HG03442 (cell line): ENCODE data around the gene GPS1.
A peak's percentile ranks its signal among the peaks of the same experiment; 100 is the strongest.
"Not testable (repeated sequence)": the region's sequence is repeated elsewhere in the genome, so short reads cannot be mapped to it uniquely, and the experiment has no call there.

Experiments used
- ATAC-seq: cut with Tn5 transposase; IDR thresholded peaks from one replicate; pipeline ENCODE4 v1.9.1; 2021; ENCODE audit warnings: mild to moderate bottlenecking, moderate library complexity; ENCODE audit not compliant: unreplicated experiment

The GPS1 gene

DNA sequence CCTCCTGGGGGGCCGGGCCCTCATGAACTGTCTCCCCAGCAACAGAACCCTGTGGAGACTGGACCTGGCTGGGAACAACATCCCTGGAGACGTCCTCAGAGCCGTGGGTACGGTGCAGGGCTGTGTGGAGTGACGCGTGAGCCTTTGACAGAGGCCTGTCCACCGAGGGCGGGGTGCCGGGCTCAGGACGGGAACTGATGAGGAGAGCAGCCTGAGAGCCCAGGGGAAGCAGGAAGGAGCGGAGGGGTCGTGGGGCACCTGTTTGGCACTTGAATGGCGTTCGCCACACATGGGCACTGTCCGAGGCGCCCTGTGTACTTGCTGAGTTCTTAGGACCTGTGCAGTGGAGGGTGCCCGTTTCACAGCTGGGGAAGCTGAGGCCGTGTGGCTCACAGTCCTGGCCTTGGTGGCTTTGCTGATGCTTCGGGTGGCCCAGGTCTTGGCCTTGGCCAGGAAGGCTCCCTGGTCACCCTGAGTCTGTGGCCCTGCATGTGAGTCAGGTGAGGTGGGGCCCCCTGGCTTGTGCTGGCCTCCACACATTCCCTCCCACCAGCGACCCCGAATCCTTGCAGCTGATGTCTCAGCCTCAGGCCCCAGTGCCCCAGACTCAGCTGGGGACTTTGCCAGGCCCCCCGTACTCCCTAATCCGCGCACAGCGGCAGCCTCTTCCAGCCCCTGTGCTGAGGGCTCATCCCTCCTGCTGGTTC is 26.1 kb upstream of the GPS1 start:
- no peak for ATAC-seq

DNA sequence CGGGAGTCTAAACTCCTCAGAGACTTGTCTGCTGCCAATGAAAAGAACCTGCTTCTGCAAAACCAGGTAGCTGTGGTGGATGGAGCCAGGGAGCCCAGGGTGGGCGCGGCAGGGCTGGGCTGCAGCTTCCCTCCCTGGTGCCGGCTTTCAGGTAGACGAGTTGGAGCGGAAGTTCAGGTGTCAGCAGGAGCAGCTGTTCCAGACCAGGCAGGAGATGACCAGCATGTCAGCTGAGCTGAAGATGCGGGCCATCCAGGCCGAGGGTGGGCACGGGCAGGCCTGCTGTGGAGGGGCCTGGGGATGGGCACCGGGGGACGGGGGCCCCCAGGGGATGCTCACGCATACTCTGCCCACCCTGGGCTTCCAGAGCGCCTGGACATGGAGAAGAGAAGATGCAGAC is 23.5 kb upstream of the GPS1 start:
- no peak for ATAC-seq

DNA sequence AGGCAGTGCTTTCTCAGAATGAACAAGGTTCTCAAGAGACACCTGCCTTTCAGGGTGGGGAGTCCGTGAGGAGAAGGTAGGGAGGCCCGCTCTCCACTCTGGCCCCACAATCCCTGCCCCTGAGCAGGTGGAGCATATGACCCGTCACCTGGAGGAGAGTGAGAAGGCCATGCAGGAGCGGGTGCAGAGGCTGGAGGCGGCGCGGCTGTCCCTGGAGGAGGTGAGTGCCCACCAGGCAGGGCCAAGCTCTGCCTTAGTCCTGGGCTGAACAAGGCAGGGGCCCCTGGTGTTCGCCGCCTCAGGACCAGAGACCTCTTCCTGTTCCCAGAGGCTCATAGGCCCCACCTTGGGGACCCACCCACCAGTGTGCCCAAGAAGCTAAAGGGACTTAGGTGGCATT is 22.7 kb upstream of the GPS1 start:
- ATAC-seq = no peak

DNA sequence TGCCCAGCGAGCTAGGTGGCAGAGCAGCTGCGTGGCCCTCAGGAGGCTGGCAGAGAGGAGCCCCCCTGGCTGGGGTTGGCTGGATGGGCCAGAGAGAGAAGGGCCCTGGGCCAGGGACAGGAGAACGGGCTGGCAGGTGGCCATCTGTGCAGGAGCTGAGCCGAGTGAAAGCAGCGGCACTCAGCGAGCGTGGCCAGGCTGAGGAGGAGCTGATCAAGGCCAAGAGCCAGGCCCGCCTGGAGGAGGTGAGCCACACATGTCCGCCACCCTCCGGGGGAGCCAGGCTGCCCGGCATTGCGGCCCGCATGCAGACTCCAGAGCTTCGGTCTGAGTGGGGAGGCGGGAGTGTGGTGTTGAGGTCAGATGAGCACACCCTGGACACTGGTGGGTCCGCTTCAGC is 22.3 kb upstream of the GPS1 start:
- ATAC-seq = no peak

DNA sequence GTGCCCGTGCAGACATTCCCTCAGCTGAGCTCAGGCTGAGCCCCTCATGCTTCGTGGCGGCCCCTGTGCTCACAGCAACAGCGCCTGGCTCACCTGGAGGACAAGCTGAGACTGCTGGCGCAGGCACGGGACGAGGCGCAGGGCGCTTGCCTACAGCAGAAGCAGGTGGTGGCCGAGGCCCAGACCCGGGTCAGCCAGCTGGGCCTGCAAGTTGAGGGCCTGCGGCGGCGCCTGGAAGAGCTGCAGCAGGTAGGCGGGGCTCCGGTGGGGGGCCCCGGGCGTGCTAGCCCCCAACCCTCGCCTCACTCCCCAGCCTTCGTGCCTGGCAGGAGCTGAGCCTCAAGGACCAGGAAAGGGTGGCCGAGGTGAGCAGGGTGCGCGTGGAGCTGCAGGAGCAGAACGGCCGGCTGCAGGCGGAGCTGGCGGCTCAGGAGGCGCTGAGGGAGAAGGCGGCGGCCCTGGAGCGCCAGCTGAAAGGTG is 21.7 kb upstream of the GPS1 start:
- no peak for ATAC-seq

DNA sequence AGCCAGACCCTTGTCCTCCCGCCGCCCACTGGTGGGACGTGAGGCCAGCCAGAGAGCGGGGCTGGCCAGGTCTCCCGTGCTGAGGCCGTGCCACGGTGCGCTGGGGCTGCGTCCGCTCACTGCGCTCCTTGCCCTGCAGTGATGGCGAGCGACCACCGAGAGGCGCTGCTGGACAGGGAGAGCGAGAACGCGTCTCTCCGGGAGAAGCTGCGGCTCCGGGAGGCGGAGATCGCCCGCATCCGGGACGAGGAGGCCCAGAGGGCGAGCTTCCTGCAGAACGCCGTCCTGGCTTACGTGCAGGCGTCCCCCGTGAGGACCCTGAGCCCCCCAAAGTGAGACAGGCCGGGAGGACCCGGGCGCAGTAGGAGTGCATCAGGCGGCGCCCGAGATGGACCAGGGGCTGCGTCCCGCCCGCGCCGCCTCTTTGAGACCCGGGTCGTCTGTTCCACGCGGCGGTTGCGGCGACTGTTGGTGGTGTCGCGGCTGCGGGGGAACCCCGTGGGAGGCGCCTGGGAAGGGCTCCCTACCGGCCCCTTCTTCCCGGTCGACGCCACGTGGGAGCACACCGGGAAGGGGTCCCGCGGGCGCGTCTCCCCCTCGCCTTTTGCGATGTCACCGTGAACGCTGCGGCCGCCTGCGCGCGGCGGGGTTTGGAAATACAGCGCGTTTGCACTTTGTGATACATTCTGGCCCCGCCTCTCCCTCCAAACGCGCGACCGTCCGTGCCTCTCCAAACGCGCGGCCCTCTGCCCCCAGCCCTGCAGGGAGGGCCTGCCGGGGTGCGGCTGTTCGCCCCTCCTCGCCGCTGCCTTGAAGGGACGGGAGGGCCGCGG is 21.0 kb upstream of the GPS1 start:
- ATAC-seq = peak; percentile 39

DNA sequence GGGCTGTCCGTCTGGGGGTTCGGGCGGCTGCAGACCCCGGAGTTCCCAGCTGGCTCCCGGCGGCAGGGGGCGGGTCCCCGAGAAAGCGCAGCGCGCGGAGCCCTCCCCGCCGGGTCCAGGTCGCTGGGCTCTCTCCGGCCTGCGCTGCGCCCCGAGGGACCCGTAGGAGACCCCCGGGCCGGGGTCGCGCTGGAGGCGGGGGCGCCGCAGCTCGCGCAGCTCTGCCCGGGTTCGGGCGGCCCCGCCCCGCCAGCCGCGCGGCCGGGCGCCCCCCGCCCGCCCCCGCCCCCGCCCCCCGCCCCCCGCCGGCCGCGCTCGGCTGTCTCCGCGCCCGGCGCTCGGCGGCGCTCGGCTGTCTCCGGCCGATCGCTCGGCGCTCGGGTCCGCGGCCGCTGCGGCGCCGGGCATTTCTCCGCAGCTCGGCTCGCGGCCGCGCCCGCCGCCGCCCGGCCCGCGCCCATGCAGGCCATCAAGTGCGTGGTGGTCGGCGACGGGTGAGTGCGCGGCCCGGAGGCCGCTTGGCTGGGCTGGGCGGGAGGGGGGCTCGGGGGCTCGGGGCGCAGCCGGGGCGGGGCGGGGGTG is 20.3 kb upstream of the GPS1 start, which contains the start of gene RAC3:
Gene RAC3, plus strand, starts transcription at position 376 of the 582 bp plus-strand sequence. Its CDS starts 84 bp downstream, at position 460.
- ATAC-seq = peak; percentile 4

DNA sequence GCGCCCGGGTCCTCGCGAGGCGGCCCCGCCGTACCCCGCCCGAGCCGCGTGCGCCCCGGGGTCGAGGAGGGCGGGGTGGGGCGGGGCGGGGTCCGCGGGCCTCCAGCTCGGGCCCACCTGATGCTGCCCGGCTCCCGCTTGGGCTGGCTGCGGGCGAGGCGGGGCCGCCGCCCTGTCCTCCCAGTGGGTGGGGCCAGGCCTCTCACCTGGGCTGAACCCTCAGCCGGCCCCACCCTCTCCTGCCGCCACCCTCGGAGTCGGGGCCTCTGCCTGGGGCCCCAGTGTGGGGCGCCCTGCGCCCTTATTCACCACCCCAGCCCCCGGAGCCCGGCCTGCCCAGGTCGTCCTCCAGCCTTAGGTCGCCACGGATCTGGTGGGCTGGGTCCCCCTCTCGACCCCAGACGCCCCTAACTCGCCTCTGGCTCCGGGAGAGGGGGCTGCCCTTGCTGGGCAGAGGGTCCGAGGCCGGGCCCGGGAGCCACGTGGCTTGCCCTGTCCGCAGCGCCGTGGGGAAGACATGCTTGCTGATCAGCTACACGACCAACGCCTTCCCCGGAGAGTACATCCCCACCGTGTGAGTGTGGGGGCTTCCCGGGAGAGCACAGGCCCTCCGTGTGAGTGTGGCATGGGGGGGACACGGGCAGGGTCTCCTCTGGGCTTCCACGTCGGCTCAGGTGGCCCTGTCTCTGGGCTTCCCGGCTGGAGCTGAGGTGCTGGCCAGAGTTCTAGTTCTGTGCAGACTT is 19.6 kb upstream of the GPS1 start:
- no peak for ATAC-seq

DNA sequence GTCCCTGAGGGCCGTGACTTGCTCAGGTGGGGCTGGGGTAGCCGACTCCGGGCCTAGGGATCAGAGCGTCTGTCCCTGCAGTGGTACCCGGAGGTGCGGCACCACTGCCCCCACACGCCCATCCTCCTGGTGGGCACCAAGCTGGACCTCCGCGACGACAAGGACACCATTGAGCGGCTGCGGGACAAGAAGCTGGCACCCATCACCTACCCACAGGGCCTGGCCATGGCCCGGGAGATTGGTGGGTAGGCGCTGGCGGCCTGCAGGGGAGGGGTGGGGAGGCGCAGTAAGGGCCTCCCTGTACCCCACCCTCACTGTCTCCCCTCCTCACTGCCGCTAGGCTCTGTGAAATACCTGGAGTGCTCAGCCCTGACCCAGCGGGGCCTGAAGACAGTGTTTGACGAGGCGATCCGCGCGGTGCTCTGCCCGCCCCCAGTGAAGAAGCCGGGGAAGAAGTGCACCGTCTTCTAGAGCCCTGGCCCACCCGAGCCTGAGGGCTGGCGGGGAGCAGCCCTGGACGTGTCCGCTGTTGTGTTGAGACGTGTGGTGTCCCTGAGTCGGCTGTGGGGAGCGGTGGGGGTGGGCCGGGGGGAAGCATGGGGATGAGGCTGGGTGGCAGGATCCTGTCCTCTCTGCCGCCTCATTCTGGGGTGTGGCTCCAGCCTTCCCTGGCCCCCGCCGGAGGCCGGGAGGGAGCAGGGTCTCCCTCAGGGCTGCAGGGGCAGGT is 18.2 kb upstream of the GPS1 start:
- no peak for ATAC-seq

DNA sequence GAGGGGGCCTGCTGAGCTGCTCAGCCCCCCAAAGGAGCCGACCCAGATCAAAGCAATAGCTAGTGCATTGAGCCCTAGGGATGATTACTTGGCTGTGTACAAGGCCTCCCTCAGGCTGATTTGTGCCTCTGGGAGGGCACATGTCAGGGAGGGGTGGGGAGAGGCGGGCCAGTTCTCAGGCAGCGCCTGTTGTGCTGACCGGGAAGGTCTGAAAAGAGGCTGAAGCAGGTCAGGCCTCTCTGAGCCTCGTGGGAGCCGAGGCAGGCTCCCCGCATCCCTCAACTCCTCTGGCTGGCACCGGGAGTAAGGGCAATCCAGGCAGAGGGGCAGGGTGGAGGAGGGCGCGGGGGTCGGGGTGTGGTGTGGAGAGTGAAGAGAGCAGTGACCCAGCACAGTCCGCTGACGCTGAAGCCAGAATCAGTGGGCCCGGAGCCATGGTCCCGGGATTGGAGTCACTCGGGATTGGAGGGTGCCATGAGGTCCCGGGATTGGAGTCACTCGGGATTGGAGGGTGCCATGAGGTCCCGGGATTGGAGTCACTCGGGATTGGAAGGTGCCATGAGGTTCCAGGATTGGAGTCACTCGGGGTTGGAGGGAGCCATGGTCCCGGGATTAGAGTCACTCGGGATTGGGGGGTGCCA is 17.2 kb upstream of the GPS1 start:
- no peak for ATAC-seq

DNA sequence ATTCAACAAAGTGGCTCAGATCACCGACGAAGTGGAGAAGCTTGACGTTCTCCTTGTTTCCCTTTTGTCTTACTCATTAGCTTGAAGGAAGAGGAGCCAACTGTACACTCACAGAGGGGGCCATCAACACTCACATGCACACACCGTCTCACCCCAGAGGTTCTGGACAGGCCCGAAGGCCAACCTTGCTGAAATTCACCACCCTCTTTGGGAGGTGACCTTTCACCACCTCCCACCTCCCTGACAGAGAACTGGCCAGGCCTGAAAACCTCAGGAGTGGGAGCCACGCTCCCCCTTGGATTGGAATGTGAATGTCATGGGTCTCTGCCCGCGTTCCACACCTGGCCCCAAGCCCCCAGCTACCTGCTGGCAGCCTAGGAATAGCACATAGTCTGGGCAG is 16.2 kb upstream of the GPS1 start:
- ATAC-seq = no peak

DNA sequence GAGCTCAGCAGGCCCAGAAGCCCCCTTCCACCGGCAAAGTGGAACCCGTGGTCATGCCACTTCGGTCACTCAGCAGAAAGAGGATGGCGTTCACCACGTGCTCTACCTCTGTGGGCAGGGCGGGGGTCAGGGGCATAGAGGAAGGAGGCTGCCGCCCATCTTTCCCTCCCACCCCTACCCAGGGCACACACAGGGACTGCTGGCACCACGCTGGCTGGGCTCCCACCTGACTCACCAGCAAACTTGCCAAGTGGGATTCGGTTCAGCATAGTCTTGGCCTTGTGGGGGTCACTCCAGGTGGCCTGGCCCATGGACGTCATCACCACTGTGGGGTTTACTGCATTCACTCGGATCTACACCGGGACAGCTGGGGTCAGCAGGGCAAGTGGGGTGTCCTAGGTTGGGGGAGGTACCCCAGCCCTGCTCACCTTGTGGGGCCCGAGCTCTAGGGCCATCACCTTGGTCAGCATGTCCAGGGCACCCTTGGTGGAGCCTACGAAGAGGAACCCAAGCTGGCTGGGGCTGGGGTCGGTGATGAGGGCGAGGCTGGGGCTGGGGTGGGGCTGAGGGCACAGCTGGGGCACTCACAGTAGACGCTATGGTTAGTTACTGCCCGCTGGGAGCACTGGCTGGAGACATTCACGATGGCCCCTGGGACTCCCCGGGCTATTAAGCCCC is 15.6 kb upstream of the GPS1 start:
- no peak for ATAC-seq

DNA sequence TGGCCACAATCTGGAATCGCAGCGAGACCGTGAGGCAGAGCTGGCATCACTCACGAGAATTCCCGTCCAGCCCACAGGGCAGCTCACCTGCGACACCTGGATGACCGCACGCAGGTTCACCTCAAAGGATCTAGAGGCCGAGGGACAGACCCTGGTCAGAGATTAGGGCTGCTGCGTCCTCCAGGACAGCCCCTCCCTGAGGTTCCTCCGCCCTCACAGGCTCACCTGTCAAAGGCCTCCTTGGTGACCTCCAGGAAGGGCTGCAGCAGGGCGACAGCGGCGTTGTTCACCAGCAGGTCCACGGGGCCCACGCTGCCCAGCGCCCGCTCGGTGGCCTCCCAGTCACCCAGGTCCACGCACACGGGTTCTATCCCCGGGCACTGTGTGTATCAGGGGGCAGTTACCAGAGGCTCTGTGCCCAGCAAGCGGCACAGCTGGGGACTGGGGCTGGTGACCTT is 15.0 kb upstream of the GPS1 start:
- ATAC-seq = no peak

DNA sequence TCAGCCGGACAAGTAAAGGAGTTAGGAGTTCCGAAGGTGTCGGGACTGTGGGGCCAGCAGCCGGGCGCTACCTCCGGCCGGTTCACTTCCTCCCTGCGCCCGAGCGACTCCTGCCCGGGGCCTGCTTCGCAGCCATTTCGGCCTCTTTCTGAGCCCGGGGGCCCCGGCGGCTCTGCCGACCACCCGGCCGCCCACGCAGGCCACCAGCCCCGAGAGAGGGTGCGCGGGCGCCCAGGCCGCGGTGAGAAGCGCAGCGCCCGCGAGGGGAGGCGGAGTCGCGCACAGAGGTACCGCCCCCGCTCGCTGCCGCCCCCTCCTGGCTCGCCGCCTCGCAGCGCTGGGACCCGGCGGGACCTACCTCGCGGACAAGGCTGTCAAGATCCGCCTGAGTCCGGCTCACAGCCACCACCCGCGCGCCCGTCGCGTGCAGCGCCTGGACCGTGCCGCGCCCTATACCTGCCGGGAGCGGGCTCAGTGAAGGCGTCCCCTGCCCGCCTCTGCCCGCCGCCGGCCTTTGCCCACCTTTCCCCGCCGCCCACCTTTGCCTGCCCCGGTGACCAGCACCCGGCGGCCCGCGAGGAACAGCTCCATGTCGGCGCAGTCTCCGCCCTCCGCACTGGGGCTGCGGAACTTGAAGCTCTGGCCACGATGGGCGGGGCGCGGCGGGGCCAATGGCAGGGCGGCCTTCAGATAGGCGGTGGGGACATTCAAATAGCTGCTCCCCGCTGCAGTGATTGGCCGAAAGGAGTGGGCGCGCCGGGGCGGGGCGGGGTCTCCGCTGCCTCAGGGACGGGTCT is 14.4 kb upstream of the GPS1 start, which contains the start of gene DCXR:
Gene DCXR, minus strand, starts transcription at position 606 of the 797 bp plus-strand sequence. Its CDS starts 15 bp downstream, at position 591.
- ATAC-seq = peak; percentile 86

DNA sequence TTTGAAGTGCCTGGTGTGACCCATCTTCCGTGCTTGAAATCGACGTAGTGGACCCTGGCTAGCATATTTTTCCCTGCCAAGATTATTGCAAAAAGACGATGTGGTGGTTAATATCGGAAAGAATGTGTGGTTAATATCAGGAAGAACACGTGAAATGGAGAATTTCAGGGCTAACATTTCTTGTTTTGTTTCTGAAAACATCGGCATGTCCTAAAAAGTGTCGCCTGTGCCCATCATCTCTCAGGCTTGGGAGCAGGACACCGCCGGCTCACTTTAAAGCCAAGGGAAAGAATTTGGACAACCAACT is 13.9 kb upstream of the GPS1 start:
- no peak for ATAC-seq

DNA sequence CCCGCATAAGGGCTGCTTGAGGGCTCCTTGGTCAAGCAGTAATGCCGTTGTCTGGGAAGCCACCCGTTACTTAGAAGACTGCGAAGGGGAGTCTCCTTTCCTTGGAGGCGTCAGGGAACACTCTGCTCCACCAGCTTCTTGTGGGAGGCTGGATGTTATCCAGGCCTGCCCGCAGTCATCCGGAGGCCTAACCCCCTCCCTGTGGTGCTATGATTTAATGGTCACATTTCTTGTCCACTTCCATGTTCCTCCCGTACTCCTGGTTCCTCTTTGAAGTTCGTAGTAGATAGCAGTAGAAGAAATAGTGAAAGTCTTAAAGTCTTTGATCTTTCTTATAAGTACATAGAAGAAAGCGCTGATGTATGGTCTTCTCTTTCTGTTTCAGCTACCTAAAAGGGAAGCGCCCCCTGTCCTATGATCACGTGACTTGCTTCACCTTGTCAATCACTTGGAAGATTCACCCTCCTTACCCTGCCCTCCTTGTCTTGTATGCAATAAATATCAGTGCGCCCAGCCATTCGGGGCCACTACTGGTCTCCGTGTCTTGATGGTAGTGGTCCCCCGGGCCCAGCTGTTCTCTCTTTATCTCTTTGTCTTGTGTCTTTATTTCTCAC is 12.8 kb upstream of the GPS1 start:
- ATAC-seq = not testable (repeated sequence)

DNA sequence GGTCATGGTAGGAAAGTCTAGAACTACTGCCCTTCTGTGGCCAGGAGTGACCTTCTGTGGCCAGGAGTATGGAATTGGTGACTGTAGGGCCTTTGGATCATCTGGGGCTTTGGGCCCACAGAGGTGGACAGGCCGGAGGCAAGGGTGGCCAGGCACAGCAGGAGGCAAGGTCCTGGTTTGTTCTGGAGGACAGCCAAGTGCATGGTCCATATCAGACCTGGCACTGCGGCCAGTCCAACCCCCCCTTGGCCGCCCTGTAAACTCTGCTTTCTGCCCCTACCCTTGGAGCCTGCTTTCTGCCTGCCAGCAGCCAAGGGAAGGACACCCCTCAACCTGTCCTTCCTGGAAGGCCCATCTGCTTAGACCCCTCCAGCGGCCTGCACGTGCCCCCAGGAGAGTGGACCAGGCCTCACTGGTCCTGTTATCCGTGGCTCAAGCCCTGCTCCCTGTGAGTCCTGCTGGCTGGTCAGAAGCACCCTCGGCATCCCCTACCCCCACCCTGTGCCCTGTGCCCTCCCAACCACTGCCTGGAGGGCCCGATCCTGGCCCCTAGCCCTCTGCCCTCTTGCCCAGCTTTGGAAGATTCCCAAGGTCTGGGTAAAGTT is 11.9 kb upstream of the GPS1 start:
- no peak for ATAC-seq
